H1 (cell line): ENCODE data around the gene CHDH. TPM values are rescaled to one million over a fixed set of nuclear protein-coding genes. Genes with fewer than 3 reads are reported as not detected.

Source experiments
- BRCA1 ChIP-seq: IDR thresholded peaks from 2 replicates; pipeline ENCODE4 v1.6.1; 2012; ENCODE audit warnings: low read depth, low read length, improper control_type of control experiment
- CHD2 ChIP-seq: IDR thresholded peaks from 2 replicates; pipeline ENCODE4 v1.6.1; 2012; ENCODE audit warnings: low read length, improper control_type of control experiment
- GTF2F1 ChIP-seq: IDR thresholded peaks from 2 replicates; pipeline ENCODE4 v1.6.1; 2012; ENCODE audit warnings: low read depth, low read length, improper control_type of control experiment, borderline replicate concordance
- HDAC6 ChIP-seq: IDR thresholded peaks from one replicate; pipeline ENCODE4 v1.7.1; 2012; ENCODE audit warnings: low read depth, mild to moderate bottlenecking, inconsistent platforms, low read length, moderate library complexity
- SIX5 ChIP-seq: IDR thresholded peaks from 2 replicates; pipeline ENCODE4 v1.6.1; 2011; ENCODE audit warnings: mild to moderate bottlenecking, low read depth, low read length
- polyA plus RNA-seq, 7 experiments: library from polyadenylated mRNA; depleted of rRNA in 3 of 7; stranded (reverse) in 5 of 7; unstranded in 2 of 7; fragments of >200 nt in 5 of 7; fragments of 200-250 nt in 2 of 7; gene quantifications; 1 replicate in 5 of 7; 2 replicates in 1 of 7; 4 replicates in 1 of 7; pipeline versions ENCODE4 v1.2.1 to v1.2.3, GENCODE V29; 2011 to 2013; ENCODE audit warnings: missing spikeins in 2 of 7, mixed read lengths in 2 of 7
- total RNA-seq: library from RNA; stranded (reverse); fragmentation: NEBNext Ultra II Directional; extraction: Animal tissue kit (Norgen Biotek cat#: 25700); gene quantifications from 2 replicates; pipeline ENCODE4 v1.2.1, GENCODE V29; 2021
- TF ChIP-seq, protein P1 (sequence below): IDR thresholded peaks from 2 replicates; pipeline ENCODE4 v1.6.1; 2012; ENCODE audit warnings: inconsistent platforms
- TF ChIP-seq, protein P2 (sequence below): IDR thresholded peaks from 2 replicates; pipeline ENCODE4 v1.6.1; 2012; ENCODE audit warnings: low read length, inconsistent platforms

Gene CHDH
- total and polyA plus RNA-seq, 2 of the 8 experiments (the other 6 are each of a cell fraction or from before 2014, with no cell fraction given) = 4.9 to 10.3 TPM

DNA sequence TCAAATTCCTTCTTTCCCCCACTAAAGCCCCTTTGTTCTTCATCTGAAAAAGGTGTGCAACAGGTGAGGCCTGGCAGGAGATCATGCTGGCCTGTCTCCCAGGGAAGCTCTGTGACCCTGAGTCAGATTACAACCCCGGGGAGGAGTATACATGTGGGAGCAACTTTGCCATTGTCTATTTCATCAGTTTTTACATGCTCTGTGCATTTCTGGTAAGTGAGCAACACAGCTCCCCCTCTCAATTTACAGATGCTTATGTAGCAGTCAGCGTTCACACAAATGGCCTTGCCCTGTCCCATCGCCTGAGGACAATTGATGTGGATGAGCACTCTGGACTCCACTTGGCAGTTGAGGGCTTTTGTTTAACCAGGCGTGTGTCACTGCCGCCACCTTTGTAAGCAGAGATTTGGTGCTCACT lies 70.4 kb downstream of the CHDH start (continued):
- TF ChIP-seq BRCA1 (no peak), HDAC6 (no peak), SIX5 (no peak), GTF2F1 (no peak), CHD2 (no peak)
- TF ChIP-seq, protein P1, sequence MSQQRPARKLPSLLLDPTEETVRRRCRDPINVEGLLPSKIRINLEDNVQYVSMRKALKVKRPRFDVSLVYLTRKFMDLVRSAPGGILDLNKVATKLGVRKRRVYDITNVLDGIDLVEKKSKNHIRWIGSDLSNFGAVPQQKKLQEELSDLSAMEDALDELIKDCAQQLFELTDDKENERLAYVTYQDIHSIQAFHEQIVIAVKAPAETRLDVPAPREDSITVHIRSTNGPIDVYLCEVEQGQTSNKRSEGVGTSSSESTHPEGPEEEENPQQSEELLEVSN = no peak
- TF ChIP-seq, protein P2, sequence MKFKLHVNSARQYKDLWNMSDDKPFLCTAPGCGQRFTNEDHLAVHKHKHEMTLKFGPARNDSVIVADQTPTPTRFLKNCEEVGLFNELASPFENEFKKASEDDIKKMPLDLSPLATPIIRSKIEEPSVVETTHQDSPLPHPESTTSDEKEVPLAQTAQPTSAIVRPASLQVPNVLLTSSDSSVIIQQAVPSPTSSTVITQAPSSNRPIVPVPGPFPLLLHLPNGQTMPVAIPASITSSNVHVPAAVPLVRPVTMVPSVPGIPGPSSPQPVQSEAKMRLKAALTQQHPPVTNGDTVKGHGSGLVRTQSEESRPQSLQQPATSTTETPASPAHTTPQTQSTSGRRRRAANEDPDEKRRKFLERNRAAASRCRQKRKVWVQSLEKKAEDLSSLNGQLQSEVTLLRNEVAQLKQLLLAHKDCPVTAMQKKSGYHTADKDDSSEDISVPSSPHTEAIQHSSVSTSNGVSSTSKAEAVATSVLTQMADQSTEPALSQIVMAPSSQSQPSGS = no peak
